ENCODE results near the gene SEC63.
"Not testable (repeated sequence)": the region's sequence is repeated elsewhere in the genome, so short reads cannot be mapped to it uniquely, and the experiment has no call there.

GRCh38 chr6:107990587-107990986 is 32.6 kb upstream of the SEC63 start:
- TF ChIP-seq, protein P1, sequence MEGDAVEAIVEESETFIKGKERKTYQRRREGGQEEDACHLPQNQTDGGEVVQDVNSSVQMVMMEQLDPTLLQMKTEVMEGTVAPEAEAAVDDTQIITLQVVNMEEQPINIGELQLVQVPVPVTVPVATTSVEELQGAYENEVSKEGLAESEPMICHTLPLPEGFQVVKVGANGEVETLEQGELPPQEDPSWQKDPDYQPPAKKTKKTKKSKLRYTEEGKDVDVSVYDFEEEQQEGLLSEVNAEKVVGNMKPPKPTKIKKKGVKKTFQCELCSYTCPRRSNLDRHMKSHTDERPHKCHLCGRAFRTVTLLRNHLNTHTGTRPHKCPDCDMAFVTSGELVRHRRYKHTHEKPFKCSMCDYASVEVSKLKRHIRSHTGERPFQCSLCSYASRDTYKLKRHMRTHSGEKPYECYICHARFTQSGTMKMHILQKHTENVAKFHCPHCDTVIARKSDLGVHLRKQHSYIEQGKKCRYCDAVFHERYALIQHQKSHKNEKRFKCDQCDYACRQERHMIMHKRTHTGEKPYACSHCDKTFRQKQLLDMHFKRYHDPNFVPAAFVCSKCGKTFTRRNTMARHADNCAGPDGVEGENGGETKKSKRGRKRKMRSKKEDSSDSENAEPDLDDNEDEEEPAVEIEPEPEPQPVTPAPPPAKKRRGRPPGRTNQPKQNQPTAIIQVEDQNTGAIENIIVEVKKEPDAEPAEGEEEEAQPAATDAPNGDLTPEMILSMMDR (IDR thresholded peaks at IDR 0.05; ENCODE audit: low read depth, low read length), result not testable (repeated sequence)
- TF ChIP-seq EZH2phosphoT487 (IDR thresholded peaks at IDR 0.05; ENCODE audit: low read depth), result not testable (repeated sequence)

Data from OCI-LY3 (cell line).